NCI-H146 treated with DMSO at 0.1 percent for 48 hours (cell line): Measurements from ENCODE around the gene SWT1.
"Not testable (repeated sequence)": the region's sequence is repeated elsewhere in the genome, so short reads cannot be mapped to it uniquely, and the experiment has no call there.

ENCODE experiments used
- DNase-seq: peaks from one replicate; lab custom pipeline; 2025; ENCODE audit not compliant: unreplicated experiment; lab: John Stamatoyannopoulos, UW

The SWT1 gene

GRCh38 chr1:185244015-185244747 is 87.2 kb downstream of the SWT1 start:
- no peak for DNase-seq

GRCh38 chr1:185245466-185245865 is 88.5 kb downstream of the SWT1 start:
- no peak for DNase-seq

GRCh38 chr1:185249563-185249962 is 92.6 kb downstream of the SWT1 start:
- DNase-seq, result no peak

- DNase-seq, result no peak
Observed at GRCh38 chr1:185250063-185250462, 93.1 kb downstream of the SWT1 start.

GRCh38 chr1:185251928-185252327 is 95.0 kb downstream of the SWT1 start:
- not testable (repeated sequence) for DNase-seq

GRCh38 chr1:185252404-185252803 is 95.4 kb downstream of the SWT1 start:
- not testable (repeated sequence) for DNase-seq

- not testable (repeated sequence) for DNase-seq
Observed at GRCh38 chr1:185255595-185255994, 98.6 kb downstream of the SWT1 start.

GRCh38 chr1:185257116-185257949 is 100.4 kb downstream of the SWT1 start:
- peak; percentile 9 for DNase-seq

- DNase-seq, result no peak
Observed at GRCh38 chr1:185257950-185258208, 100.9 kb downstream of the SWT1 start.

- no peak for DNase-seq
Observed at GRCh38 chr1:185258676-185259075, 101.7 kb downstream of the SWT1 start.

- DNase-seq, result no peak
Observed at GRCh38 chr1:185260611-185261010, 103.6 kb downstream of the SWT1 start.

GRCh38 chr1:185262151-185262550 is 105.2 kb downstream of the SWT1 start:
- DNase-seq, result no peak

GRCh38 chr1:185263292-185263691 is 106.3 kb downstream of the SWT1 start:
- DNase-seq, result no peak

GRCh38 chr1:185263780-185264179 is 106.8 kb downstream of the SWT1 start:
- no peak for DNase-seq

GRCh38 chr1:185265314-185265713 is 108.3 kb downstream of the SWT1 start:
- DNase-seq, result no peak

GRCh38 chr1:185267301-185267700 is 110.3 kb downstream of the SWT1 start:
- DNase-seq, result no peak

- DNase-seq, result no peak
Observed at GRCh38 chr1:185267701-185268100, 110.7 kb downstream of the SWT1 start.

- no peak for DNase-seq
Observed at GRCh38 chr1:185268352-185268751, 111.4 kb downstream of the SWT1 start.

- DNase-seq, result peak; percentile 35
Observed at GRCh38 chr1:185271921-185272320, 115.0 kb downstream of the SWT1 start.

- DNase-seq, result no peak
Observed at GRCh38 chr1:185279571-185279970, 122.6 kb downstream of the SWT1 start.

GRCh38 chr1:185280589-185280988 is 123.6 kb downstream of the SWT1 start:
- no peak for DNase-seq

- no peak for DNase-seq
Observed at GRCh38 chr1:185281245-185281644, 124.3 kb downstream of the SWT1 start.

- no peak for DNase-seq
Observed at GRCh38 chr1:185284116-185284515, 127.1 kb downstream of the SWT1 start.
